Measurements from ENCODE around the gene LRRC2.
"Not testable (repeated sequence)": the region's sequence is repeated elsewhere in the genome, so short reads cannot be mapped to it uniquely, and the experiment has no call there.

LRRC2 gene

DNA sequence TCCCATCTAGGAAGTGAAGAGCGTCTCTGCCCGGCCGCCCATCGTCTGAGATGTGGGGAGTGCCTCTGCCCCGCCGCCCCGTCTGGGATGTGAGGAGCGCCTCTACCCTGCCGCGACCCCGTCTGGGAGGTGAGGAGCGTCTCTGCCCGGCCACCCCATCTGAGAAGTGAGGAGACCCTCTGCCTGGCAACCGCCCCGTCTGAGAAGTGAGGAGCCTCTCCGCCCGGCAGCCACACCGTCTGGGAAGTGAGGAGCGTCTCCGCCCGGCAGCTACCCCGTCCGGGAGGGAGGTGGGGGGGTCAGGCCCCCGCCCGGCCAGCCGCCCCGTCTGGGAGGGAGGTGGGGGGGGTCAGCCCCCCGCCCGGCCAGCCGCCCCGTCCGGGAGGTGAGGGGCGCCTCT is 71.6 kb downstream of the LRRC2 start:
- DNase-seq = not testable (repeated sequence)

DNA sequence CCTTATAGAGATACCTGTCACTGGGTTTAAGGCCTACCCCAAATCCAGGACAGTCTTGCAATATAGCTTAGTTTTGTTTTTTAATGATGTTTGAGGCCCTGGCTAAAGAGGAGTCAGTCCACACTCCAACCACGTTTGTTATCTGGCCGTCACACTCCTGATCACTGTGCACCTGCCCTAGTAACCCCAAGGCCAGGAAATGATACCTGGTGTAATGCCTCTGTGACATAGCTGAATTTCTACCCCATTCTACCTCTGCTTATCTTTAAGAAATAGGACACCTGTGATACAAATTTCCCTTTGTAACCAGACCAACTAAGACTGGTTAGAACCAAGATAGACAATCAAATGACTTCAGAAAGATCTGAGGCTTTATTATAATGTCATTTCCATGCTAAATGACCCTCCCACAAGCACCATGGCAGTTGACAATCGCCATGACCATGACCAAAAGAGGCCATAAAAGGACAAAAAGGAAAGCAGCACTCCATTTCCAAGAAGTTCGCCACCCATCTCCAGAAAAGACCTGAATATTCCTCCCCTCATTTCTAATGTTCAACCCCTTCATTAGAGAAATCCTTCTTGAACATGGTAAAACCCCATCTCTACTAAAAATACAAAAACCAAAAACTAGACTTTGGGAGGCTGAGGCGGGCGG is 73.1 kb downstream of the LRRC2 start:
- no peak for DNase-seq

DNA sequence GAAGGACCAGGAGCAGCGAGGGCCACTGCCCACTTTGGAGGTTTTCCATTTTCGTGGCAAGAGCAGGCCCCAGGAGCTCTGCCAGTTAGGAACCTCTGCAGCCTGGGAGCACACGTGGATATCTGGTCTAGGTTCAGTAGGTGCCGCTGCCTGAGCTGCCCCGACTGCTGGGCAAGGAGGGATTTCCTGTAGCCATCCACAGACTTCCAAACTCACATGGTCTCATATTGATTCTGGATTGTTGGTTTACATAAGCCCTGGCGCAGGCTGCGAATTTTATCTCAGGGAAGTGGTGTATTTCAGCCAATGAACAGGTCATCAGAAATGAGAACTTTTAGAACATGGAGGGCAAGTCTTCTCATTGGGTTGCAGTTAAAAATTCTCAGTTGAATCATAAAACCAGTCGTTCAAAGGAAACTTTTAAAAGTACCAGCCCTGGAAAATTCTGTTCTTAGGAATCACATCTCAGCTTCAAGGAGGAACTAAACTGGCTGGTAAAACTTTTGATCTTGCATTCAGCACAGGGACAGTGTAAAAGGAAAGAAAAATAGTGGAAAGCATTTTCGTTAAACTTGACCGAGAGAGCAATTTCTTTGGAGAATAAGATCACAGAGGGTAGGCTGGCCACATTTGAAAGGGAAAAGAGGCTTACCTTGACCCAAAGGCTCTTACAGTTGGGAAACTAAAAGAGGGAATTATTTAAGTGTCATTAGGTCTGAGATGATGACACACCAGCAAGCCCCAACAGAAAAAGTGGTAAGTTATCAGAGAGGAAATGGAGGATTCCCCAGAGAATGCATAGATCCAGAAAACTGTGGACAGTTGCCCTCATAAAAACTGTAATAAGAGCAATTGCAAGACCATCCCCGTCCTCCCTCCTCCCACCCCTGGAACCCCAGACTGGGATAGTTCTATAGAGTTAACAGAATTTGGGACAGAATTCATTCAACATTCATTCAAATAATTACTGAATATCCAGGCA is 74.7 kb downstream of the LRRC2 start:
- no peak for DNase-seq

DNA sequence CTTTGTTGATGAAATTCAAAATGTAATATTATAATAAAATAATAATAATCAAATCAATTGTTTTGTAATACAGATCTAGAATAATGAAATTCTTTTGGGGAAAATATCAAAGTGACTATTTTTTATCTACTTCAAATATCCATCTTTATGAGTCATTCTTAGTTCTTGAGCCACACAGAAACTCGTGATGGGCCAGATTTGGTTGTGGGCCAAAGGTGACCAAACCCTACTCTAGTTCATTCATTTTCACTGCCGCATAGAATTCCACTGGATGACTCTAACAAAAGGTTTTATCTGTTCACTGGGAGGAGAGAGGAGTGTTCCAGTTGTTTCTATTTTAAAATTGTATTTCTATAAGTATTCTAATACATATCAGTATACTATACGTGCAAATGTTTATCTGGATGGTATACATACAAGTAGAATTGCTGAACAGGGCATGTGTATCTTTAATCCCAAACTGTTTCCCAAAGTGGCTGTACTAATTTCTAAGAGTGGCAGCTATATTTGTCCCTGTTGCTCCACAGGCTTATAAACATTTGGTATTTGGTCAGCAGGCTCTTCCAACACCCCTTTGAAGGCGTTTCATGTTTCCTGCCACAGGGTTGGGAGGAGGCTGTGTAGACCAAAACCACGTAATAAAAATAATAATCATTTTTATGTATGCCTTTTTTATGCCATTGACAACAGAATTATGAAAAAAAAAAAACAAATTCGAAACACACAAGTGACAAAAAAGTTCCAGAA is 75.6 kb downstream of the LRRC2 start:
- no peak for DNase-seq

DNA sequence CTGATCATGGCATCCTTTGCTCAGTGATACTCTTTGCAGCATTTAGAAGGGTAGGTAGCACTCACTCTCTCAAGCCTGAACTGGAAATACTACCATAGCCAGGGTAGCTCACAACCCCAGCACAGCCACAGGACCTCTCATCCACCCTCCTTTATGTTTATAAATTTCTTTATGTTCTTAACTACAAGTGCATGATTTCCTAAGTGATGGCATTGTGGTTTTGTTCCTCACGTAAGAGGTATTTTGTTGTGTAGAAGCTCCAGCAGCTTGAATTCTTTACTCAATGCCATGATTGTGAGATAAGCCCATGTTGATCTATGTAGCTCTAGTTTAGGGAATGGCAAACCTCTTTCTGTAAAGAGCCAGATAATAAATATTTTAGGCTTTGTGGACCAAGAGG is 76.2 kb downstream of the LRRC2 start:
- no peak for DNase-seq

DNA sequence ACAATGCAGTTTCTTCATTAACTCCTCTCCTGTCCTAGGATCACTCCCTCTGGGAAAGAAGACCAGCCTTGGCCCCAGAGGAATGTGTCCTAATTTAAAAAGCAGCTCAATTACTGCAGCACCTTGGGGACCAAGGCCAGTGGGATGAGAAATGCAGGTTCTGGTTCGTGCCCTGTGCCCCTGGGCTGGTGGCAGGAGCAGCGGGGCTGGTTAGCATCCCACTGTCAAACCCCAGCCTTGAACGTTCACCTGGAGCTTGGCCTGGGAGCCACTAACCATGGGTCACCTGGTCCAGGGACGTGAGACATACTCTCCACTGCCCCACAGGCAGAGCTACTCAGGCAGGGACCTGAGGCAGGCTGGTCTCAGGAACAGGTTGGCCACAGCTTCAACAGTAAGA is 76.7 kb downstream of the LRRC2 start:
- DNase-seq = no peak

DNA sequence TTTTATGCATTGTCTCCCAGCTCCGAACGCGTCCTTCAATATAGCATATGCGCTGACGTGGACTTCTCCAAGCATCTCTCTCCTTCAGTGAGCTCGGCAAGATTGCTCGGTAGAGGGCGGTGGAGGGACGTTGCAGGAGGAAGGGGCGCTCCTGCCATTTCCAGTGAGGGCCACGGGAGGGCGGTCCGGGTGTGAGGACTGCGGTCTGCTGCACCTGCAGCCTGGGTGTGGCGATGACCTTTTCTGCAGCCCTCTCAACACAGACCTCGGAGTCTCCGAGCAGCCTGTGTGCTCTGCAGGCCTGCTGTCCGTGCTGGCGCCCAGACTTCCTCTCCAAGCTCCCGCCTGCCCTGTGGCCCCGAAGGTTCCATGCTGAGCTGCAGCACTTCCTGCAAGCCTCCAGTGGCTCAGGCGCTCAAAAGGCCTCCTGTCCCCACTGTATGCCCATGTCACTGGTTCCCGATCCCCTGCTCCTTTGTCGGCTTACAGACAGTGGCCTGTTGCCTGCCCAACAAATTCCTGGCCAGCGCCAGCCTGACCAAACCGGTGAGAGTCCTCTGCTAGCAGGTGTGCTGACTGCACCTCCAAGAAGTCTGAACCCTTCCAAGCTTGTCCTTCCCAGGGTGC is 77.3 kb downstream of the LRRC2 start:
- DNase-seq = peak; percentile 82 to 91 (median 84)

DNA sequence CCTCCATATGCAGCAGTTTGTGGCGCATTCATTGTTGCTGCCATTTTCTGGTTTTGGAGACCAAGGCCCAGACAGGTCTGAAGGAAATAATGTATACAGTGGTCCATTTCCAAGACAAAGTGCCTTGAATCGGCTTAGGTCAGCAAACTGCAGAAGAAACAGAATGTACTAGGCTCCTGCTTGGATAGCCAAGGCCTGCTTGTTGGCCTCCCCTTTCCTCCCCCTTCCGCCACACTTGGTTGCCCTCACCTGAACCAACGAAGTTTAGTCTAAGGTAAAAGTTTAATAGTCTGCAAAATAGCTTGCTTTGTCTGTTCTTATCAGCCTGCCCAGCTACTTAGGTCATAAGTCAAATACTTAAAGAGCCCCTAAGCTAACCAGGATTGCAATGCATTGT is 80.3 kb downstream of the LRRC2 start:
- no peak for DNase-seq

DNA sequence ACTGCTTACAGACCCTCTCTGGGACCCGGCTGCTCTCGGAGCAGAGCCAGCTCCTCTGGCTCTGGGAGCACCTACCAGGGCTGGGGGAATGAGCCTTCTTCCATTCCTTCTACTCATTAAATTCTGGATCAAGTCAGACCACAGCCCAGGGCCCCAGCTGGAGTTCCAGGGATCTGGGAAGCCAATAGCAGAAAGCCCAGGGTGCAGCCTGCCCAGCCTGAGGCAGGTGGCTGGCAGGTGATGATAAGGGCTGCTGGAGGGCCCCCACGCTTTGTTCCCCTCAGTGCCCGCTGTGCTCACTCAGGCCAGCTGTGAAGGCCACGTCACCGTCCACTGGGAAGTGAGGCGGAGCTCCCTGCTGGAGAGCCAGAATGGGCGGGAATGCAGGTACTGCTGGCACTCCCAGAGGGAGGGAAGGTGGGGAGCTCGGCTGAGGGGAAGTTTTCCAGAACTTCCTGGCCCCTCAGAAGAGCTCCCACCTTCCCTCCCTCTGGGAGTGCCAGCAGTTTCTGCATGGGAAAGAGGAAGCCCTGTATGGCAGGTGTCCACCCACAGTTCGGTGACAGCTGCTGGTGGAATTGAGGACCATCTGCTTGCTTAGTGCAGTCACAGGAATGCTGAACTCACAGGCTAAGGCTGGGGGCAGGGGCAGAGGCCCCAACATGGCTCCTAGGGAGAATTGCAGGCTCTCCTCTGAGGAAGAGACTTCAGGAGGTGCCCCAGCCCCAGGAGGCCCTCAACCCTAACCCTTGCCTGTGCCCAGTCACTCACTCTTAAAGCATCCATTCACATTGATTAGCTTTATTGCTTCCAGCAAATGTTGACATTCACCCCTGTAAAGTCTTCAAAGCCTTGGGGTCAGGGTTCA is 81.0 kb downstream of the LRRC2 start:
- no peak for DNase-seq

DNA sequence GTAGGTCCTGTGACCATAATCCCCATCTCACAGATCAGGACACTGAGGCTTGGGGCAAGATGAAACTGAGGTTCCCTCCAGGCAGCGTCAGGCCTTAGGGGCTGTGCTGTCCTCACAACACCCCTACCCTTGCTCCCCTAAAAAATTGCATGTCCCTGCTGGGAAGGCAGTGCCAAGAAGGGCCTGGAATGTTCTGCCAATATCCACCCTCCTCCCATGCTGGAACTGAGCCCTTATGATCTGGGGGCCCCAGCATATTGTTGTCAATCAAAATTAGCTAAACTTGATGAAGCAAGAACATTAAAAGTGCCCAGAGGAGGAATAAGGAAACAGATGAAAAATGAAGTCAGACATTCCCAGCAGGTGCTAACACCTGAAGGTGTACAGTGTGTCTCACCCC is 81.7 kb downstream of the LRRC2 start:
- DNase-seq = no peak

DNA sequence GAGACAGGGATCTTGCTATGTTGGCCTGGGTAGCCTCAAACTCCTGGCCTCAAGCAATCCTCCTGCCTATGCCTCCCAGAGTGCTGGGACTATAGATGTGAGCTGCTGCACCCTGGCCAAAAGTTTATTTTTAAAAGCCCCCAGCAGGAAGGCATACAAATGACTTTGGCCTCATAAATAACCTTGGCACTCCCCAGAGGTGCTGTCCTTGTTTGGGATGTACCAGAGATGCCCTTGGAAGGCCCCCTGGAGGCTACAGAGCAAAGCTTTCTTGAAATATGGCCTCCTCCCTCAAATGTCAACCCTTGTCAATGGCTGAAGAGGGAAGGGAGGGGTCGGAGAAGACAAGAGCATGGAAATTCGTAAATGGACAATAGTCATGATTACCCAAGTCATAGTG is 82.3 kb downstream of the LRRC2 start:
- no peak for DNase-seq

DNA sequence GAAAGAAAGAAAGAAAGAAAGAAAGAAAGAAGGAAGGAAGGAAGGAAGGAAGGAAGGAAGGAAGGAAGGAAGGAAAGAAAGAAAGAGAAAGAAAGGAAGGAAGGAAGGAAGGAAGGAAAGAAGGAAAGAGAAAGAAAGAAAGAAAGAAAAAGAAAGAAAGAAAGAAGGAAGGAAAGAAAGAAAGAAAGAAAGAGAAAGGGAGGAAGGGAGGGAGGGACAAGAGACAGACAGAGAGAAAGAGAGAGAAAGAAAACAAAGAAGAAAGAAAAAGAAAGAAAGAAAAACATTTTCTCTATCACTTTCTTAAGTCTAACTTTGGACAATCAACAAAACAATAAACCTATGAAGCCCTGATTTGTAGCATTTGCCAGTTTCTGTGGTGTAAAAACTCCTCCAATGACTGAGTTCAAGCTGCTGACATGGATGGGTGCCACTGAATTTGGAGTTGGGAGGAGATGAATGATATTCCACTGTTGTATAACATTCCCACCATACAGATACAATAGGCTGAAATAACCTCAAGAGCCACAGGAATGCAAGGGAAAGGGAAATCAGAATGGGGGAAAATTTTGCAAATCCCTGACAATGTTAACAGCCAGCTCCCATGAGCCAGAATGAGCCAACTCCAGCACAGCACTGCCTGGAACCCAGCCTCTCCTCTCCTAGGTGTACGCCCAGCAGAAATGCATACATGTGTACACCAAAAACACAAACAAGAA is 83.3 kb downstream of the LRRC2 start:
- no peak for DNase-seq

DNA sequence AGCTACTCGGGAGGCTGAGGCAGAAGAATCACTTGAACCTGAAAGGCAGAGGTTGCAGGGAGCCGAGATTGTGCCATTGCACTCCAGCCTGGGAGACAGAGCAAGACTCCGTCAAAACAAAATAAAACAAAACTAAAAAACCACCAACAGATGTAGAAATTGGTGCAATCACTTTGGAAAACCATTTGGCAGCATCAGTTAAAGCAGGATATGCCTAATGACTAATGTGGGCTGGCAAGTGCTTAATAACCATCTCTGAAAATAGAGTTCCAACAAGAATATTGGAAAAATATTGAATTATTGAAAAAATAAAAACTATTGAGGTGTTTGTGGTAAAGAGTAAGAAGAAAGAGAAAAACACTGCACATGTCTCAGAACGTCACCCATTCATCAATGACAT is 84.5 kb downstream of the LRRC2 start:
- no peak for DNase-seq

DNA sequence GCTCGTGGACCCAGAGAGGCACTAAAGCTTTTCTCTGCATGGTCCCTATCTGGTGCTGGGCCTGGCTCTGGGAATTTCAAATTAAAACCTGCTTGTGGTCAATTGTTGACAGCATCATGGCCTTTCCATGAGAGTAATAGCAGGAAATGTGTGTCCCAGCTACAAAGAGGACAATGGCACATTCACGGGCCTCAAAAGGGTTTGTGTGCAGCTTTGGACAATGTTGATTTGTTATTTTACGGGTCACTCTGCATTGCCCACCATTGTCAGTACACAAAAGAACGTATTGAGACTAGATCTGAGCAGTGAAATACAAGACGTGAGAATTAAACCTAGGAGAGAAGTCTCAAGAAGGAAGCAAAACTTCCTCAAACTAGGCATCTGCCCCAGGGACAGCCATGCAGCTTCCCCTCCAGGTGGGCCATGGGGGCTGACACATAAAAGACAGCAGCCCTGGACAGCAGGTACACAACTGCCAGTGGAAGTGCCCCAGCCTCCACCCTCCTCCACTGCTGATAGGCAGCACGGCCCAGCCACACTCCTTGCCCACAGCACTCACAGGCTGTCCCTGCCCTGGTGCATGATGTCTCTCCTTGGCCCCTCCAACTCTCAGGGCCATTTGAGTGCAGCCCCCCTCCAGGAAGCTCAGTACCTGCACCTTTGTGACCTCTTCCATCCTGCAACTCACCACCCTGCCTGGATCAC is 85.5 kb downstream of the LRRC2 start:
- no peak for DNase-seq

DNA sequence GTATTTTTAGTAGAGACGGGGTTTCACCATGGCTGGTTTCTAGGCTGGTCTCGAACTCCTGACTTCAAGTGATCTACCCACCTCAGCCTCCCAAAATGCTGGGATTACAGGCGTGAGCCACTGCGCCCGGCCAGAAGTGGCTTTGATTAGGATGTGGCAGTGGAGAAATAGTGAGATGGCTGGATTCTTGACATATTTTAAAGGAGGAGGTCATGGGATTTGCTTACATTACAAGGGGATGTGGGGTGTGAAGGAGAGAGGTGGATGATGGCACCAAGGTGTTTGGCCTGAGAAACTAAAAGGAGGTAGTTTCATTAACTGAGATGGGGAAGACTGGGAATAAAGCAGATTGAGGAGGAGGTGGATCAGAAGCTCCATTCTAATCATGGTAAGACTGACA is 86.4 kb downstream of the LRRC2 start:
- DNase-seq = no peak

DNA sequence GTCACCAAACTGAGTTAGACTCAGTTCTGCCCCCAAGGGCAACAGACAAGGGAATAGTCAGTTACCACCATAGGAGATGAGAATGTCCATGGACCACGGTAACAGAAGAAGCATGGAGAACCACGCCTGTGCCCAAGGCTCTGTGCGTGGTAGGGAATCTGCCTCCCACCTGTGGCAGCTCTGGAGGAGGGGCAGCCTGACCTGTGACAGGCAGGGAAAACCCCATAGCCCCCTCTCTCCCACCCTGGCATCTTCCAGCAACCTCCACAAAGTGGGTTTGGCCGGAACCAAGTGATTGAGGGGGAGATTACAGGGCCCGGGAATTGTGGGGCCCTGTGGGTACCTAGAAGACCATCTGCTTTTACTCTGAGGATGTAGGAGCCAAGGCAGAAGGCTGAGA is 87.1 kb downstream of the LRRC2 start:
- DNase-seq = no peak

DNA sequence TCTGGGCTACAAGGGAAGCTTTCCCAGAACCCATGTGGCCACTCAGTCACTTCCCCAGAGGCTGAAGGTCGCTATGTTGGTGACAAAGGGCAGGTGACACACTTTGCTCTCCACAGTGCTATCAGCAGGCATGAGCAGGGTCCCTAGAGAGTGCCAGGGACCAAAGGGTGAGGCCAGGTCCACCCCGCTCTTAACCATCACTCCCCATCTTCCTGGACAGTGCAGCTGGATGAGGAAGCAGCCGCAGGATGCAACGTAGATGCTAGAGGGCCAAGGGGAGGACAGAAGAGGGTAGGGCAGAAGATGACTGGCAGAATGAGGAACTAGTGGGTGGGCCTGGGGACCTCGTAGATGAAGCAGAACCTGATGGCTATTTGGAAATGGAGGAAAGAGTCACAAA is 87.8 kb downstream of the LRRC2 start:
- DNase-seq = no peak

DNA sequence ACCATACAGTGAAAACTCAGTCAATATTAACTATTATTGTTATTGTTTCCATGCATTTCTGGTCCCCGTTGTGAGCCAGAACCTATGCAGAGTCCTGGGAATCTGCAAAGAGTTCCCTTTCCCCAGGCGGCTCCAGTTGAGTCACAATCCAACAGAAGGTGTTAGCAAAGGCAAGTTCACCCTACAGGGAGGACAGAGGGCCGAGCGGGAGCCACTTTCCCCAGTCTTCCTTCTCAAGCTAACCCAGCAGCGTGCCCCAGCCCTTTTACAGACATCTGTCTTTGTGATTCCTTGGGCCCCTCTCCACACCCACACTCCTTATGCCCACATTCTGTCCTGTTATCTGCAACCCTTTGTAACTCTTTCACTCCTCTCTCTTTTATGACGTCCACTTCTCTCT is 88.3 kb downstream of the LRRC2 start:
- no peak for DNase-seq

DNA sequence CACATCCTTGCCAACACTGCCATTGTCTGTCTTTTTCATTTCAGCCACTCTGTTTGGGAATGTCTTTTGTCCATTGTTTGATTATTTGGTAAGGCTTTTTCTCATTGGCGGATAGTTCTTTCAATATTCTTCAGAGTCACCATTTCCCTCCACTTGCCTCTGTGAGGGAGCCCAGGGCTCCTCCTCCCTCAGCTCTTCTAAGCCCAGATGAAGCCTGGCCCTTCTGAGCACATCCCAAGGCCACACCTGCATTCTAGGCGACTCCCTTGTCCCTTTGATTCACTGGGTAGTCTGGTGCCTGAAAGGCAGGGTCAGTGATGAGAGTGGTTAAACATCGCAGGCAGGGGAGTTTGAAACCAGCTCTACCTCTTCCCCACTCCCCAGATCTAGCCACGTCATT is 89.0 kb downstream of the LRRC2 start:
- no peak for DNase-seq

DNA sequence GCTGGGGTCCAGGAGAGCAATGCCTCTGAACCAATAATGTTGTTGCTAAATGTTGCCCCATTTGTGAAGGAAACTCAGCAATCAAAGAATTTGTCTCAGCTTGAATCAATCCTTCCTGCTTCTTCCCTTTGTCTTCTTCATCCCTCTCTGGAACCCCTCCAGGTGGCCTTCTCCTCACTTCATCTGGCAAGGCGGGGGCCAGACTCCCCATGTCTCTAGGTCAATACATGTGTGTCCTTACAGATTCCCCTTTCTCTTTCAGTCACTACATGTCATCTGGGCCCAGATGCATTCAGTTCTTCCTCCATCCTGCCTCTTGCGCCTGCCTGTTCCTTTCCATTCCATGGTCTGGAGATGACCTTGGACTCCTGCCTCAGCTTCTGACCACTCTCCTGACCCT is 93.4 kb downstream of the LRRC2 start:
- DNase-seq = no peak

DNA sequence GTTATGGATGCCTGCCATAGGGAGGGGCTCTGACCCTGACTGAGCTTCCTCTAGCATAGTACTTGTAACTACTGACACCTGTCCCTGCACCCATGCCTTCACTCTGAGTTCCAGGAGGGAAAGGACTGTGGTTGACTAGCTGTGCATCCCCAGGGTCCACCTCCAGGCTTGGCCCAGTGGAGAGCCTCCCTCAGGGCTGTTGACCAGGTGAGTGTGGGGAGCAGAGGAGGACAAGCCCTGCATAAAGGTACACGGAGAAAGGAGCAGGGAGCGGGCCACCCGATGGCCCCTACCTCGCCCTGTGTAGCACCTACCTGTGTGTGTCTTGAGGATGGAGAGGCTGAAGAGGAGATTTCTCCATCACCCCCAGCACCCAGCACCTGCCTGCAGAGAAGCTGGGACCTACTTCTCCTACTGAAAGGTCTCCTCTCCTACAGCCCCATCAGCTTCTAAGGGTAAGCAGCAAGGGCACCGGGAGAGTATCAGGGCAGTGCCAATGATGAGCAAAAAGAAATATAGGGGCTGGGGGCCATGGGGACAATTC is 94.7 kb downstream of the LRRC2 start:
- DNase-seq = no peak
